Measurements from ENCODE around the gene GTF3C2. TPM values are rescaled to one million over a fixed set of nuclear protein-coding genes. Genes with fewer than 3 reads are reported as not detected.

Gene GTF3C2
- 95.9 and 119 TPM in 2 replicates for total RNA-seq (2013; cell fraction: nucleolus; rRNA removed)
- total RNA-seq (2014; rRNA removed) (75.7 and 79.5 TPM in 2 replicates), total RNA-seq (2014; rRNA removed; fragmentation: Illumina TruSeq; extraction: Trizol) (62.4 and 65.4 TPM in 2 replicates), total RNA-seq (2021) (91.7 and 95.2 TPM in 2 replicates), polyA plus RNA-seq (2011; rRNA removed) (86.0 and 105 TPM in 2 replicates), polyA plus RNA-seq (2014; fragmentation: Illumina TruSeq; extraction: Trizol) (80.9 and 85.8 TPM in 2 replicates), polyA plus RNA-seq (2014; fragmentation: Nextera tagmentation; extraction: Ambion mirVana) (10 to 100 TPM; 45.9 to 59.0 TPM), polyA plus RNA-seq (2014; rRNA removed) (64.3 and 69.3 TPM in 2 replicates), polyA plus RNA-seq (2016; fragmentation: Nextera tagmentation; extraction: Ambion mirVana) (10 to 100 TPM; 84.9 to 98.7 TPM), polyA minus RNA-seq (2011; rRNA and poly(A)+ RNA removed) (69.6 and 92.2 TPM in 2 replicates), Bru-seq, nascent RNA (percentile 81 among the genes with signal in this experiment), BruChase-seq, experiment 1, labeled RNA remaining after a 6-hour chase (percentile 88 among the genes with signal in this experiment), BruChase-seq, experiment 2, labeled RNA remaining after a 2-hour chase (percentile 87 among the genes with signal in this experiment)
- 34.8 TPM for polyA plus RNA-seq (2011; ENCODE audit: low read depth)
- 81.6 and 97.8 TPM in 2 replicates for polyA plus RNA-seq (2011; cell fraction: cytosol; rRNA removed)
- polyA plus RNA-seq (2011; cell fraction: nucleus; rRNA removed) = 129 and 141 TPM in 2 replicates
- polyA plus RNA-seq (2012) = 58.4 and 67.2 TPM in 2 replicates
- polyA minus RNA-seq (2011; cell fraction: cytosol; rRNA and poly(A)+ RNA removed) = 28.4 and 31.3 TPM in 2 replicates
- 38.9 and 52.0 TPM in 2 replicates for polyA minus RNA-seq (2011; cell fraction: nucleus; rRNA and poly(A)+ RNA removed)
- long read RNA-seq, experiment 1, transcript GTF3C2-201 (19 exons, 3,882 nt) = major isoform, 12 of 29 reads
- long read RNA-seq, experiment 1, partial matches to known transcripts = 8 of 29 reads
- long read RNA-seq, experiment 1, other reads (novel, unspliced or antisense) = 8 of 29 reads
- long read RNA-seq, experiment 2, partial matches to known transcripts = 16 of 25 reads
- long read RNA-seq, experiment 2, other reads (novel, unspliced or antisense) = 8 of 25 reads

- Histone ChIP-seq H3K9ac (ENCODE audit: control insufficient read depth, insufficient read depth, low read length) (peak within 1 kb of the TSS; percentile 99), H3K4me1 (ENCODE audit: control insufficient read depth, insufficient read depth, low read length) (no peaks in the 10 kb centered on the region; the same call in 1 of the 2 replicates), H3K27ac (ENCODE audit: control insufficient read depth, insufficient read depth) (peak within 1 kb of the TSS; percentile 96), H3K4me3 (peak within 1 kb of the TSS; percentile 97), H3K4me2 (ENCODE audit: control insufficient read depth, insufficient read depth) (peak within 1 kb of the TSS; percentile 51), H3K36me3 (ENCODE audit: control insufficient read depth in 2 of 2, insufficient read depth in 2 of 2, low read length in 1 of 2) (no peaks in the 10 kb centered on the region), H4K20me1 (ENCODE audit: control insufficient read depth, insufficient read depth) (no peaks in the 10 kb centered on the region), H2AFZ (ENCODE audit: control insufficient read depth, low read depth, low read length) (peak within 1 kb of the TSS; percentile 98), H3K27me3 (replicated peaks in 1 of 2; ENCODE audit: control insufficient read depth in 2 of 2, insufficient read depth in 2 of 2, low read length in 1 of 2) (no peaks in the 10 kb centered on the region), H3K9me3 (replicated peaks; ENCODE audit: control insufficient read depth, insufficient read depth, low read length) (no peaks in the 10 kb centered on the region), H3K79me2 (ENCODE audit: control insufficient read depth, insufficient read depth, low read length) (peaks cover 62% of the 10 kb centered on the region)
- intact Hi-C loops (cut with micrococcal nuclease; ENCODE audit: unreplicated experiment) = loop anchor here (1.0 to 10.0 kb wide), 2 partner anchors 14 to 142 kb away; partner anchors contain the start of genes ATRAID, CAD, EIF2B4 and SLC5A6
- SMC1A ChIA-PET (ENCODE audit: uncharacterized antibody, unreplicated experiment) = interaction anchor here (1.0 to 2.1 kb wide), 3 partner anchors 9 to 34 kb away, joined by 3 to 11 read pairs (median 5); partner anchors contain the start of gene MPV17
- WGBS (ENCODE audit: insufficient coverage, insufficient replicate concordance, low lambda C conversion rate, missing lambda C conversion rate) = under 1% methylated on average over 63 of the region's 67 CpGs
- POLR2A ChIA-PET = interaction anchor here (0.7 to 2.8 kb wide), 6 partner anchors 13 to 72 kb away, joined by 3 to 10 read pairs (median 6); partner anchors contain the start of genes EIF2B4, NRBP1 and ZNF513
- FAIRE-seq (peak; percentile 56), DNase-seq (ENCODE audit: low read depth, low spot score) (peak; percentile 88), ATAC-seq (peak; percentile 91)
- RAD21 ChIA-PET (ENCODE audit: unreplicated experiment) = interaction anchor here (0.7 kb wide), 1 partner anchor 23 kb away, joined by 3 read pairs; no protein-coding TSS in a partner anchor
- TSS peak; percentile 70 for BruUV-seq (replicated peaks)
- in situ Hi-C loops (cut with MboI) = no loop called here
- CTCF ChIA-PET = interaction anchor here (0.9 to 1.5 kb wide), 6 partner anchors 13 to 327 kb away, joined by 3 to 8 read pairs (median 5); no protein-coding TSS in a partner anchor
- TF ChIP-seq CHD4 (IDR thresholded peaks at IDR 0.05) (no peak), USF2 (IDR thresholded peaks at IDR 0.05; ENCODE audit: borderline replicate concordance, low read depth, low read length) (peak; percentile 23; the same call in 1 of the 2 replicates), MAX (IDR thresholded peaks at IDR 0.05; ENCODE audit: low read depth, low read length) (peak; percentile 96), NBN (IDR thresholded peaks at IDR 0.05) (peak; percentile 94), BCL3 (IDR thresholded peaks at IDR 0.05; ENCODE audit: borderline replicate concordance, insufficient read depth, low read depth, low read length, poor library complexity, severe bottlenecking) (no peak), STAT1 (conservative IDR thresholded peaks at IDR 0.05) (no peak; the same call in 1 of the 2 replicates), RB1 (IDR thresholded peaks at IDR 0.05; ENCODE audit: borderline replicate concordance) (no peak; the same call in 1 of the 2 replicates), POLR2AphosphoS5 (IDR thresholded peaks at IDR 0.05; ENCODE audit: low read length) (peak; percentile 83), DPF2 (IDR thresholded peaks at IDR 0.05) (no peak), MYC (IDR thresholded peaks at IDR 0.05; ENCODE audit: insufficient read depth, insufficient read length, insufficient replicate concordance, low read length, severe bottlenecking) (peak; percentile 59), GABPA (IDR thresholded peaks at IDR 0.05; ENCODE audit: low read depth) (peak; percentile 77), SKIL (IDR thresholded peaks at IDR 0.05; ENCODE audit: low read depth, poor library complexity, severe bottlenecking) (peak; percentile 25)
These were observed at the start of gene GTF3C2 for GRCh38 chr2:27356382-27357181. Gene GTF3C2, minus strand, starts transcription at chr2:27356764. Its CDS starts 13,210 bp downstream, at chr2:27343554.

Data from GM12878 (cell line).